Measurements from ENCODE around the gene TEX22. TPM values are rescaled to one million over a fixed set of nuclear protein-coding genes. Genes with fewer than 3 reads are reported as not detected.

Gene TEX22
- total and polyA plus RNA-seq, 2 experiments from 2014 or later = 0.21 TPM

- 0 out of 2 replicates have a peak, but pooled peaks cover 10% of the 10 kb centered on the region for H3F3A ChIP-seq (replicated peaks; ENCODE audit: low read depth)
- no peaks in the 10 kb centered on the region for H3K9me2 ChIP-seq (ENCODE audit: insufficient read depth)
- H3K9me3 Mint-ChIP-seq = no peaks in the 10 kb centered on the region
- no peak overlapping the region for H3K4me3 Mint-ChIP-seq
- peaks cover 5% of the 10 kb centered on the region for H4K20me1 ChIP-seq (replicated peaks; ENCODE audit: insufficient read depth)
- H3K4me1 ChIP-seq (ENCODE audit: insufficient read depth) = no peaks in the 10 kb centered on the region
- H3K36me3 Mint-ChIP-seq (ENCODE audit: low read depth) = peaks cover 7% of the 10 kb centered on the region; the same call in 2 of the 3 replicates
- no peaks in the 10 kb centered on the region for H3K79me2 ChIP-seq (replicated peaks; ENCODE audit: insufficient read depth)
- DNase-seq (ENCODE audit: low spot score) (no peak), ATAC-seq (no peak)
- no peak overlapping the region for H3K27ac ChIP-seq (ENCODE audit: low read depth)
- no peaks in the 10 kb centered on the region for H3K27me3 ChIP-seq (ENCODE audit: insufficient read depth)
- H3K4me2 ChIP-seq = no peak overlapping the region
- no peaks in the 10 kb centered on the region for H3K36me3 ChIP-seq (ENCODE audit: insufficient read depth)
- no peak for TF ChIP-seq ZNF331 (CRISPR knock-in tag; IDR thresholded peaks at IDR 0.05; ENCODE audit: low read depth)
- no peak for TF ChIP-seq EZH2 (IDR thresholded peaks at IDR 0.05; ENCODE audit: low read depth, unreplicated experiment)
- no peak for TF ChIP-seq REST (IDR thresholded peaks at IDR 0.05; ENCODE audit: unreplicated experiment)
- TF ChIP-seq JUNB (IDR thresholded peaks at IDR 0.05; ENCODE audit: unreplicated experiment) = no peak
- TF ChIP-seq EZH2phosphoT487 (IDR thresholded peaks at IDR 0.05; ENCODE audit: unreplicated experiment) = no peak
- TF ChIP-seq NANOG (IDR thresholded peaks at IDR 0.05; ENCODE audit: borderline replicate concordance) = no peak
- TF ChIP-seq ETS1 (IDR thresholded peaks at IDR 0.05) = no peak
- no peak for TF ChIP-seq CTCF (conservative IDR thresholded peaks at IDR 0.05; ENCODE audit: low read depth in 2 of 2)
- TF ChIP-seq ZNF462 (CRISPR knock-in tag; IDR thresholded peaks at IDR 0.05) = no peak
- TF ChIP-seq POLR2AphosphoS5 (IDR thresholded peaks at IDR 0.05; ENCODE audit: low read depth) = no peak
- no peak for TF ChIP-seq ZNF114 (CRISPR knock-in tag; IDR thresholded peaks at IDR 0.05)
- no peak for TF ChIP-seq CREB1 (CRISPR knock-in tag; IDR thresholded peaks at IDR 0.05; ENCODE audit: low read depth)
- TF ChIP-seq STAT1 (IDR thresholded peaks at IDR 0.05; ENCODE audit: unreplicated experiment) = no peak
- H2AFZ ChIP-seq = no peak overlapping the region
- peaks cover 22% of the 10 kb centered on the region for H3K27me3 Mint-ChIP-seq (ENCODE audit: insufficient read depth, low read depth, poor library complexity)
- peaks cover 6% of the 10 kb centered on the region; the same call in 2 of the 3 replicates for H3K4me1 Mint-ChIP-seq
- H3K27ac Mint-ChIP-seq = no peak overlapping the region
- no peak overlapping the region for H3K4me3 ChIP-seq
Observed at GRCh38 chr14:105365681-105366080, 32.7 kb upstream of the TEX22 start.
